T-helper 9 cell (primary cell): ENCODE data around the gene FXN.
"Not testable (repeated sequence)": the region's sequence is repeated elsewhere in the genome, so short reads cannot be mapped to it uniquely, and the experiment has no call there.

ENCODE experiments used
- DNase-seq: peaks from one replicate; pipeline ENCODE4 v3.0.0-alpha.2; 2020

FXN gene

DNA sequence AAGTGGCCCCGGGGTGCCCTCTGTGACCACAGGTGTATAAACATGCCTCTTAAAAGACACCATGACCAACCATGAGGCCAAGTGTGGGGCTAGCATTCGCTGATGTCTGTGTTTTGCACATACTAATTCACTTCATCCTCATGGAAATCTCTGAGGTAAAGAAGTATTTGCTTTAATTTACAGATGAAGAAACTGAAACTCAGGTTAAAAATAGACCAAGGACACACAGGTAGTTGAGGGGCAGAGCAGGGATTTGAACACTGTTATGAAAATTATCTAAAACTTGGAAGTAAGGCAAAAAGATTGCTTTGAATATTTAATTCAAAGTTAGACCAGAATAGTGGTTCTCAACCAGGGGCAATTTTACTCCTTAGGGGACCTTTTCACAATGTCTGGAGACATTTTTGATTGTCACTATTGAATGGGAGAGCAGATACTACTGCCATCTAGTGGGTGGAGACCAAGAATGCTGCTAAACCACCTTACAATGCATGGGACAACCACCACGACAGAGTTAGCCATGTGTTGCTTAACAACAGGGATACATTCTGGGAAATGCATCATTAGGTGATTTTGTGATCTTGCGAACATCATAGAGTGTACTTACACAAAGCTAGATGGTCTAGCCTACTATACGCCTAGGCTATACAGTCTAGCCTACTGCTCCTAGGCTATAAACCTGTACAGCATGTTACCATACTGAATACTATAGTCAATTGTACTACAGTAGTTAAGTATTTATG is 8.0 kb upstream of the FXN start:
- no peak for DNase-seq

DNA sequence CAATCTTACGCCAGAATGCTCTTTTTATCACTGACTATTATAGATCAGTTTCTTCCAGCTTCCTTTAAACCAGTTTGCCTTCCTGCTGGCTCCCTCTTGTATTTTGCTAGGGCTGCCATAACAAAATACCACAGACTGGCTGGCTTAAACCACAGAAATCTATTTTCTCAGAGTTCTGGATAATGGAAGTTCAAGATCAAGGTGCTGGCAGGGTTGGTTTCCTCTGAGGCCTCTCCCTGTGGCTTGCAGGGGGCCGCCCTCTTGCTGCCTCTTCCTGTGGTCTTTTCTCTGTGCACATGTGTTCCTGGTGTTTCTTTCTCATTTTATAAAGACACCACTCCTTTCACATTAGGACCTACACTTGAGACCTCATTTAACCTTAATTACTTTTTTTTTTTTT is 6.8 kb upstream of the FXN start:
- no peak for DNase-seq

DNA sequence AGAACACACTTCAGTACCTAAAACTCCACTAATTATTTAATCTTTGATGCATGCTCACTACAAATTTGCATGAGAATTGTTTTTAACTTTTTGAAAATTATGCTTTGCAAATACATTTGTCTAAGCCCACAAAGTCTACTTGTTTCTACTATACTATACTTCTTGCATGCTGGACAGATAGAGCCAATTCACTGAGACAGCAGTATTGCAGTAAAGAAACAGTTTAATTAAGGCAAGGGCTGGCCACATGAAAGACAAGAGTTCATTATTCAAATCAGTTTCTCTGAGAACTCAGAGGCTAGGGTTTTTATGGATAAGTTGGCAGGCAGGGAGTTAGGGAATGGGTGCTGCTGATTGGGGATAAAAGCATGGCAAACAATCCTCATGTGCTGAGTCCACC is 6.0 kb upstream of the FXN start:
- DNase-seq, result no peak

DNA sequence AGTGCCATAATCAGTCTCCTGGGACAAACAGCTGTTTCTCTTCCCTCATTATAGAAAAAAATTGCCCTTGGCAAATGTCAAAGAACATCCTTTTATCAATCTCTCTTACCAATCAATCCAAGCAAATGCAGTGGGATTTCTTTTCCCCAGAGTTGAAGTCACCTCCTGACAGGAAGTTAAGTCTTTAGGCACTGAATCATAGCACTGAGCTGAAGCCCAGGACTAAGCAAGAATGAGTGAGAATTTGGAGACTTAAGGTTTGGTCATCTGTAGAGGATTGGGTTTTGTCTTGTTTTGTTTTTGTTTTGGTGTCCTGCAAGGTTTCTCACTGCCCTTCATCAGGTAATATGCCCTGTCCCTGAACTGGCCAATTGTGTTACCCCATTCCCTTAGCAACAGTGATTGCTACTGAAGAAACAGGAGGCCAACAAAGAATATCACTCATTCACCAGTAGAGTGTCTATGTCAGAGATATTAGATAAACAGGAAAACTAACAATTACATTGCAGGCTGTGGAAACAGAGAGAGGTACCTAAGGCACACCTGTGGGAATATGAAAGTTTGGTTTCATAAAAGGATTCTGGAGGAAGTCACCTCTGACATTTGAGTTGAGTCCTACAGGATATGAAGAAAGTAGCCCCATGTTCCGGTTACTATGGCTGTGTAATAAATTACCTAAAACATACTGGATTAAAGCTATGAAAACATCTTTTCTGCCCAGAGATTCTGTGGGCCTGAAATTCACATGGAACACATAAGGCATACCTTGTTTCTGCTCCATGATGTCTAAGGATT is 4.5 kb upstream of the FXN start:
- DNase-seq, result no peak

DNA sequence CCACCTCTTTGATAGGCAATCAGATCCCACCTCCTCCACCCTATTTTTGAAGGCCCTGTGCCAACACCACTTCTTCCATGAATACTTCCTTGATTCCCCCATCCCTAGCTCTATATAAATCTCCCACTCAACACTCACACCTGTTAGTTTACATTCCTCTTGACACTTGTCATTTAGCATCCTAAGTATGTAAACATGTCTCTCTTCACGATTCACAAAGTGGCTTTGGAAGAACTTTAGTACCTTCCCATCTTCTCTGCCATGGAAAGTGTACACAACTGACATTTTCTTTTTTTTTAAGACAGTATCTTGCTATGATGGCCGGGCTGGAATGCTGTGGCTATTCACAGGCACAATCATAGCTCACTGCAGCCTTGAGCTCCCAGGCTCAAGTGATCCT is 1.5 kb upstream of the FXN start:
- DNase-seq, result no peak

DNA sequence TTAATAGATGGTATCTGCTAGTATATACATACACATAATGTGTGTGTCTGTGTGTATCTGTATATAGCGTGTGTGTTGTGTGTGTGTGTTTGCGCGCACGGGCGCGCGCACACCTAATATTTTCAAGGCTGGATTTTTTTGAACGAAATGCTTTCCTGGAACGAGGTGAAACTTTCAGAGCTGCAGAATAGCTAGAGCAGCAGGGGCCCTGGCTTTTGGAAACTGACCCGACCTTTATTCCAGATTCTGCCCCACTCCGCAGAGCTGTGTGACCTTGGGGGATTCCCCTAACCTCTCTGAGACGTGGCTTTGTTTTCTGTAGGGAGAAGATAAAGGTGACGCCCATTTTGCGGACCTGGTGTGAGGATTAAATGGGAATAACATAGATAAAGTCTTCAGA is 757 bp downstream of the FXN start:
- DNase-seq, result no peak

DNA sequence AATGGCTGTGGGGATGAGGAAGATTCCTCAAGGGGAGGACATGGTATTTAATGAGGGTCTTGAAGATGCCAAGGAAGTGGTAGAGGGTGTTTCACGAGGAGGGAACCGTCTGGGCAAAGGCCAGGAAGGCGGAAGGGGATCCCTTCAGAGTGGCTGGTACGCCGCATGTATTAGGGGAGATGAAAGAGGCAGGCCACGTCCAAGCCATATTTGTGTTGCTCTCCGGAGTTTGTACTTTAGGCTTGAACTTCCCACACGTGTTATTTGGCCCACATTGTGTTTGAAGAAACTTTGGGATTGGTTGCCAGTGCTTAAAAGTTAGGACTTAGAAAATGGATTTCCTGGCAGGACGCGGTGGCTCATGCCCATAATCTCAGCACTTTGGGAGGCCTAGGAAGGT is 1.2 kb downstream of the FXN start:
- DNase-seq, result no peak

DNA sequence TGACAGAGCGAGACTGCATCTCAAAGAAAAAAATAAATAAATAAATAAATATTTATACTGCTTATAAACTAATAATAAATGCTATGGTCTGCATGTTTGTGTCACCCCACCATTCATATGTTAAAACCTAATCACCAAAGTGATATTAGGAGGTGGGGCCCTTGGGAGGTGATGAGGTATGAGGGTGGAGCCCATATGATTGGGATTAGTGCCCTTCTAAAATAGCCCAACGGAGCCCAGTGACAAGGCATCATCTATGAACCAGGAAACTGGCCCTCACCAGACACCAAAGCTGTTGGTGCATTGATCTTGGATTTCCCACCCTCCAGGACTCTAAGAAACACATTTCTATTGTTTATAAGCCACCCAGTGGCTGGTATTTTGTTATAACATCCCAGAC is 5.1 kb downstream of the FXN start:
- no peak for DNase-seq

DNA sequence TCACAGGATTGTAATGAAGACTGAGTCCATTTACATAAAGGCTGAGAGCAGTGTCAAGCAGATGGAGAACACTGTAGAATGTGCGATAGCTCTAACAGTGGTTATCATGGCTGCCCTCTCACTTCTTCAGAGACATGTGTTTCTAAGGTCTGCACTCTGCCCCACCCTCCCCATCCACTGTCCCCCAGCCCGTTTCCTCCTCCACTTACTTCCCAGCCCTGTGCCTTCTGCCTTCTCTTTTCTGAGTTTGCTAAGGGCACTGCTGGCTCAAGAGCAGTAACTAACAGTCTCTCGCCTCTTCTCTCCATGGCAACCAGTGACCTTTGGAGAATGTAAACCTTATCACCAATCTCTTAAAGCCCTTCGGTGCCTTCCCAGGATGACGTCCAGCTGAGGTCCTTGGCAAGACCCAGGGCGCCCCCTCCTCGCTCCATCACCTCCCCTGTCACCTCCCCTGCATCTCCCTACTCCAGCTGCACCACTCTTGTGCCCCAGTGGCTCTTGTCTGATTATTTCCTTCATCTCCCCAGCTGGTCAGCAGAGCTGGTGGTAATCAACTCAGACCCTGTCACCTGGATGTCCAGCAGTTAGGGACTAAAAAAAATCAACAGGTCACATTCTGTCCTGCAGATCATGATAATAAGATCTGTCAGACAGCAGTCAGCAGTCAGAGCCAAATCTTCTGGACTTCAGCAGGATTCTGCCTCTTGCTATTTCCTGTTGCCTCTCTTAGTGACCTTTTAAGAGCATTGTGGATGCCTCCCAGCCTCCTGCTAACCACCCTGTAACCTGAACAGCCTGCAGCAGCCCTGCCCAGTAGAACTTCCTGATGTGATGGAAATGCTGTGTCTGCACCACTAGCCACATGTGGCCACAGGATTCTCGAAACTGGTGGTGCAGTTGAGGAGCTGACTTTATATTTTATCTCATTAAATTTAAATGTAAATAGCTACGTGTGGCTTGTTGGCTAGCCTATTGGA is 9.0 kb downstream of the FXN start:
- no peak for DNase-seq

DNA sequence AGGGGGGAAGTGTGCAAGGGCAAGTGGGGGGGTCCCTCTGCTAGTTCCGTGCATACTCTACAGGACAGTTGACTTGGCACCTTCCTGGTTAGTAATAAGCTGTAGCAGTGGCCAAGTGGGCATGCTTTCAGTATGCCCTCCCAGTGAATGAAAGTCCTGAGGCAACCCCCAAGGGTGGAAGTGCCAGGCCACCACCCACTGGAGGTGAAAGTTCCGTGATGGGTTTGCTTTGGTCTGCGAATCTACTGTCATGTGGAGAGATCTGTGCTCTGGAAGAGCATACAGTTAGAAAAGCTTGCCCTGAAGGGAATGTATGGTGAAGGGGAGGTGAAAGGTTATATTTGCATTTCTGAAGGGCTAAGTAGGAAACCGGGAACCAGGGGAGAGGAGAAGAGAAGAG is 10.3 kb downstream of the FXN start:
- no peak for DNase-seq

DNA sequence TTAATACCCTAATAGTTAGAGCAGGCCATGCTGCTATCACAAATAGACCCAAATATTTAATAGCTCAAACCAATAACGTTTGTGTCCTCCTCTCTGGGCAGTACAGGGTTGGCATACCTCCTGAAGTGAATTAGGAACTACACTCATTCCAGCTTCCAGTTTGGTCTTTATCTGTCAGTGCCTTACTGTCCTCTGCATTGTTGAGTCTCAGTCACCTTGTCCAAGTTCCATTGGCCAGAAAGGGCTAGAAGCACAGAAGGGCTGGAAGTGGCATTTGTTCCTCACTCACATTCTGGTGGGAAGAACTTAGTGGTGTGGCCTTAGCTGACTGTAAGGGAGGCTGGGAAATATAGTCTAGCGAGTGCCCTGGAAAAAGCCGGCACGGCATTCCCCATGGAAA is 11.2 kb downstream of the FXN start:
- DNase-seq, result no peak

DNA sequence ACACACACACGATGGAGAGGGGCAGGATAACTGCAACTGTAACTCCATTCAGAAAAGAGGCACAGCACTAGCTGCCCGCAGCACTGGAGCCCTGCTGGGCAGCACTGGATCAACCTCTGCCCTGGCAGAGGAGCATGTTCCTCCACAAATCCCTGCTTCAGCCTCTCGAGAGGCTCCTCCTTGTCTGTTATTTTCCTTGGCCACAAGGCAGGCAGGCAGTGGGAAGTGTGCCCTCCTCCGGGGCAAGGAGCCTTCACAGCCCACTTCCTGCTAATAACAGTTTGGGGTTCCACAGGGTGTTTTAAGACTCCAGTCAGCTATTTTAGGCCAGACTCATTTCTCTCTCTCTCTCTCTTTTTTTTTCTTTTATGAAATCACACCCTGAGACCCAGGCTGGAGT is 11.8 kb downstream of the FXN start:
- DNase-seq, result no peak

DNA sequence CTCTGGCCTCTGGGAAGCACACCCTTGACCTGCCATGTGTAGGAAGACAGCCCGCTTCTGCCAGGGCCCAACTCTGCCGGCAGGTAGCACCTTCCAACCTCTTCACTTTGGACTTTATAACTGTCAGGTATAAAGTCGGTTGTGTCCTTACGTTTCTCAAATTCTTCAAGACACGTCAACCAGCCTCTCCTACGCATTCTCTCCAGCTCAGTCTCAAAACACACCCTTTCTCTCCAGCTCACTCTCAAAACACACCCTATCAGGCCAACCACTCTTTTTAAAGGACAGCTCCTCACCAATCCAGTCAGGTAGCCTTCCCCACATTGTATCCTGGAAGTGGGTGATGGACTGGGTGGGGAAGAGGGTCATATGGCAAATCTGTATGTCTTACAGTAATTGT is 13.5 kb downstream of the FXN start:
- DNase-seq, result no peak

DNA sequence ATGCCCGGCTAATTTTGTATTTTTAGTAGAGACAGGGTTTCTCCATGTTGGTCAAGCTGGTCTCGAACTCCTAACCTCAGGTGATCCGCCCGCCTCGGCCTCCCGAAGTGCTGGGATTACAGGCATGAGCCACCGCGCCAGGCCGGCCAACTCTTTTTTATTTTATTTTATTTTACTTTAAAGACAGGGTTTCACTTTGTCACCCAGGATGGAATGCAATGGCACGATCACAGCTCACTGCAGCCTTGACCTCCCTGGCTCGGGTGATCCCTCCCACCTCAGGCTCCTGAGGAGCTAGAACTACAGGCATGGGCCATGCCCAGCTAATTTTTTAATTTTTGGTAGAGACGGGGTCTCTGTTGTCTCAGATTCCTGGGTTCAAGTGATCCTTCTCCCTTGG is 15.4 kb downstream of the FXN start:
- DNase-seq, result not testable (repeated sequence)

DNA sequence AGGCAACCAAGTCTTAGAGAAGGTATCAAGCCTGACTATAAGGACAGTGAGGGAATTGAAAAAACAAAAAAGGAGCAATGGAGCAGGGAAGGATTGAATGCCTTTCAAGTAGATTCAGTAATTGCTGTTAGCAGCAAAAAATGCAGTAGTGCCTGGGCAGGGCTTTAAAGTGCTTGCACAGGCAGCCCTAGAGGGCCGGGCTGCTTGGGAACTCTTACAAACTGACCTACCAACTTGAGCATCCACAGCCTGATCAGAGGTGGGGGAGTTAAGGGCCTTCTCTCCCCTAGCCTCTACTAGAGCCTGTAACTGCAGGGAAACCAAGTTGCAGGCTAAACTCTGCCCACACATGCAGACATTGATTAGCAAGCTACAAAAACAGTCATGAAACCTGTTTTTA is 19.4 kb downstream of the FXN start:
- no peak for DNase-seq

DNA sequence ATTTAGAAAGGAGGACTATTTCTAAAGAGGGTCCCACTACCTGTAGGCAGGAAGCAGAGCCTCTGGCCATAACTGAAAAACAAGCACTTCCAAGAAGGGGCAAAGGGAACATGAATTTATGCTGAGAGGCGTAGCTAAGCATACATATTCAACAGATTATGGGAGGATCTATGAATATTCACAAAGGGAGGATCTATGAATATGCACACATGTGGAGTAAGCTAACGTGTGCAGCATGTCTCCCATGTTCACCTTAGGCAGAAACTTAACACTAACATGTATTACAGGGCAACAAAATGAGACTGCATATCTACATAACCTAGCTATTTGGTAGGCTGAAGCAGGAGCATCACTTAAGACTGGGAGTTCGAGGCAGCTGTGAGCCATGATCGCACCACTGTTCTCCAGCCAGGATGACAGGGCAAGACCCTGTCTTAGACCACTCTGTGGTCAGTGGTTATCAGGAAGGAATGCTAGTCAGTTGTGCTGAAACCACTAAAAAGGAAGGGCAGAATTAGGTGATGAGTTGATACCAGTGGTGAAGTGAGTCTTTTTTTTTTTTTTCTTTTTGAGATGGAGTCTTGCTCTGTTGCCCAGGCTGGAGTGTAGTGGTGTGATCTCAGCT is 20.8 kb downstream of the FXN start:
- DNase-seq, result no peak

DNA sequence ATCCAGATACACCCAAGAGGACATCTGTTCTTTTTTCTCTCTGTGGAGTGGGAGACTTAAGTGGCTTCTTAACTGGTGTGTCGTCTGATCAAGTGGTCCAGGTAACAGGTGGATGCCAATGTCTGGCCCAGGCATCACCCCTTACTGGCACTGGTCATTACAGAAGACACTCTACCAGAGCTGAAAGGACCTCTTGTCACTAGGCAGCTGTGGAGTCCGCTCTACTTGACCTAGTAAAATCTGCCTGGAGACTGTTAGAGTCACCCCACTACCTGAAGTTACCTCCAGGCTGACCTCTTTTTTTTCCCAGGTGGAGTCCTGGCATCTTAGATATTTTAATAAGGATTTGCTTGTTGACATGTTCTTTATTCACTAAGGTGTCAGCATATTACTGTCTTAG is 22.5 kb downstream of the FXN start:
- DNase-seq, result no peak

DNA sequence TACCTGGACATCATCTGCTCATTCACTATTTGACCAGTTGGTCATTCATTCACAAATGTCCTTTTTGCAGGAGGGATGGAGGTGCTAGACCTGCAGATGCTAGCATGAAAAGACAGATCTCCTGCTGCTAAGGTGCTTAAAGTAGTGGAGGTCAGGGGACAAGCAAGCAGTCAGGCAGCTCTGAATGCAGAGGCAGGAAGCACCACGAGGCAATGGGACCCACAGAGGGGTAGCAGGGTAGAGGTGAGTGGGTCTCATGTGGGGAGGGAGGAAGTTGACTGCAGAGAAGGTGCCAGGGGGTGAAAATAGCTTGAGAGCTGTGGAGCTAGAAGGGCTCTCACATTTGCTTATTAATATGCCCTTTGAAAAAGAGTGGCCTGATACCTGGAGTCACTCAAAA is 25.2 kb downstream of the FXN start:
- no peak for DNase-seq

DNA sequence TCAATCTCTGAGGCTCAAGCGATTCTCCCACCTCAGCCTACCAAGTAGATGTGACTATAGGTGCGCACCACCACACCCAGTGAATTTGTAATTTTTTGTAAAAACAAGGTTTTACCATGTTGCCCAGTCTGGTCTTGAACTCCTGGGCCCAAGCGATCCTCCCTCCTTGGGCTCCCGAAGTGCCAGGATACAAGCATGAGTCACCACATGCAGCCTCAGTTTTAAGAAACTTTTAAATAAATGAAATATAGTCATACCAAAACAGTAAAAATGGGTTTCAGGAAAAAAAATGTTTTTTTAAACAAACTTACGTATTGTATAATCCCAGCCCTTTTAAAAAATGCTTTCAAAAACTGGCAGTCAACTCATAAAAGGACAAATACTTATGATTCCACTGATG is 26.6 kb downstream of the FXN start:
- no peak for DNase-seq

DNA sequence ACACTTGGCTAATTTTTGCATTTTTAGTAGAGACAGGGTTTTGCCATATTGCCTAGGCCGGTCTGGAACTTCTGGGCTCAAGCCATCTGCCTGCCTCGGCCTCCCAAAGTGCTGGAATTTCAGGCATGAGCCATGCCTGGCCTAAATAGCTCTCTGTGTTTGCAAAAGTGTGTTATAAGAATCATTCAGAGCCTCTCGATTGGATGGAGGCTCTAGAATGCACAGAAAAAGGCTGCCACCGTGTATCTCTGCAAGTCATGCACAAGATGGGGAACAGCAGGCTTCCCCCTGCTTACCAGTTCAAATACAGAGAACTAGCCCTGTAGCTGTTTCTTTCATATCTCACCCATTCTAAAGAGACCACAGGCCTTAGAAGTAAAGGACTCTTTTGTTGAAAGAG is 28.3 kb downstream of the FXN start:
- no peak for DNase-seq

DNA sequence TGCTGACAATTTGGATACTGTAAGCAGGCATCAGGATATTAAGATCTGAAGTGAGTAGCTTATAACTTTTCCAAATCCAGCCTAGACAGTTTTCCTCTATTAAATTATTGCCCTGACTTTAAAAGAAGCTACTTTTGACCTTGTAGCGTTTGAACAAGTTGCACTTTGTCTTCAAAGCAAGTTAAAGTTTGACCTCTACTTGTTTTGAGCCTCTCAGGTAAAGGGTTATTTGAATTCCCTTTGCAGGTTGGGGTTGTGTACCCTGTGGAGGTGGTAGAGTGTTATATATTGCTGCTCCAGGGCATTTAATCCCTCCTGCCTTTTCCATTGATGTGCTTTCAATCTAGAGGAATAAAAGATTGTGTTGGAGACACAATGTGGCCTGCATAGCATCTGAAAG is 30.1 kb downstream of the FXN start:
- DNase-seq, result no peak

DNA sequence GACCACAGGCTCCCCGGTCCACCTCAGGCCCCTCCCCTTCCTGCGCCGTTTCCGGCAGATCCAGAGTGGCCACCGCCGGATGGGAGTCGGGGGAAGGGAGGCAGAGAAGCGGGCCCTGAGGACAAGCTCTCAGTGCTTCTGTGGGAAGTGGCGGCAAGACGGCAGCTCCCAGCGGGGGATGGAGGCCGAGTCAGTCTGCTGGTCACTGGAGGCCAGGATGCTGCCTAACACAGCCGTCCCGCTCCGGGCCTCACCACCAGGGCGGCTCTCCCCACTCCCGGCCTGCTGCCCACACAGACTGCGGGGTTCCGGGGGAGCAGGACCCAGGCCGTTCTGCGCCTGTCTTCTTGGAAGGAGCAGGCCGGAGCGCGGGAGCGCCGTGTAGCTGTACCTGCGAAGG is 31.4 kb downstream of the FXN start:
- DNase-seq, result no peak

DNA sequence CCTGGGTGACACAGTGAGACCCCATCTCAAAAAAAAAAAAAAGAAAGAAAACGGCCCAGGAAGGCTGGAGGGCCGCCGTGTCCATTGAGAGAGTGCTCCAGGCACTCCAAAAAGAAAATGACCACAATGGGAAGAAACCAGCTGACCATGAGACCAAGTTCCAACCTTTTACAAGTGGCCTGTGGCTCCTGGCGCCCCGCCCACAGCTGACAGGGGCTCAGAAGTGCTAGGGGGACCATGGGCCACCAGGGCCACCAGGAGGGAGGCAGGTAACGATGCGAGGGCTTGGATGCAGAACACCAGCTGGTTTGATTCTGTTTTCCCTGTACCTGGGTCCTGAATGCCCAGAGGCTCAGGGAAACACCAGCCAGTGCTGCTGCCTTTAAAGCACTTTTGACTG is 34.6 kb downstream of the FXN start:
- no peak for DNase-seq
